Glomerular visceral epithelial cell (primary cell): Measurements from ENCODE around the gene CLASP1.

ENCODE experiments used
- DNase-seq: peaks from one replicate; pipeline ENCODE4 v3.0.0-alpha.2; 2016; ENCODE audit errors: extremely low spot score

Gene CLASP1

GRCh38 chr2:121541495-121541894 lies 107.8 kb downstream of the CLASP1 start:
- no peak for DNase-seq

GRCh38 chr2:121539750-121540469 lies 109.4 kb downstream of the CLASP1 start:
- no peak for DNase-seq

- no peak for DNase-seq
Measured at GRCh38 chr2:121536850-121537557, 112.3 kb downstream of the CLASP1 start.

- no peak for DNase-seq
Measured at GRCh38 chr2:121536347-121536746, 112.9 kb downstream of the CLASP1 start.

- DNase-seq = no peak
Measured at GRCh38 chr2:121534007-121534406, 115.3 kb downstream of the CLASP1 start.

GRCh38 chr2:121532894-121533293 lies 116.4 kb downstream of the CLASP1 start:
- peak; percentile 32 for DNase-seq

GRCh38 chr2:121532347-121532766 lies 116.9 kb downstream of the CLASP1 start:
- DNase-seq = peak; percentile 40

- peak; percentile 87 for DNase-seq
Measured at GRCh38 chr2:121530212-121530705, 119.0 kb downstream of the CLASP1 start.

GRCh38 chr2:121529439-121530211 lies 119.6 kb downstream of the CLASP1 start:
- peak; percentile 79 for DNase-seq

- DNase-seq = no peak
Measured at GRCh38 chr2:121527009-121527682, 122.1 kb downstream of the CLASP1 start.

- no peak for DNase-seq
Measured at GRCh38 chr2:121524685-121525425, 124.4 kb downstream of the CLASP1 start.

- DNase-seq = no peak
Measured at GRCh38 chr2:121521359-121521758, 127.9 kb downstream of the CLASP1 start.

- no peak for DNase-seq
Measured at GRCh38 chr2:121520641-121520994, 128.6 kb downstream of the CLASP1 start.

GRCh38 chr2:121519732-121520640 lies 129.3 kb downstream of the CLASP1 start:
- DNase-seq = no peak

- DNase-seq = no peak
Measured at GRCh38 chr2:121519153-121519552, 130.1 kb downstream of the CLASP1 start.

GRCh38 chr2:121513597-121514333 lies 135.5 kb downstream of the CLASP1 start:
- no peak for DNase-seq

- no peak for DNase-seq
Measured at GRCh38 chr2:121510857-121511256, 138.4 kb downstream of the CLASP1 start.

- no peak for DNase-seq
Measured at GRCh38 chr2:121506621-121507020, 142.6 kb downstream of the CLASP1 start.

GRCh38 chr2:121505986-121506586 lies 143.2 kb downstream of the CLASP1 start:
- DNase-seq = no peak
